T47D (cell line): ENCODE measurements around the gene MYL7.

Experiments
- DNase-seq, 2 experiments: peaks; one replicate each; pipeline versions ENCODE4 v3.0.0 to v3.0.0-alpha.2; 2011 to 2012; ENCODE audit warnings: low read depth in 1 of 2, low spot score in 1 of 2
- JUND ChIP-seq: IDR thresholded peaks from 2 replicates; pipeline ENCODE4 v1.6.1; 2012; ENCODE audit warnings: low read depth
- in situ Hi-C: cut with HindIII; loops from 2 replicates; pipeline ENCODE4 v1.10.0; 2016; ENCODE audit warnings: low sequenced_read_pairs, low pct_unique_long_range_greater_than_20kb

MYL7 gene

DNA sequence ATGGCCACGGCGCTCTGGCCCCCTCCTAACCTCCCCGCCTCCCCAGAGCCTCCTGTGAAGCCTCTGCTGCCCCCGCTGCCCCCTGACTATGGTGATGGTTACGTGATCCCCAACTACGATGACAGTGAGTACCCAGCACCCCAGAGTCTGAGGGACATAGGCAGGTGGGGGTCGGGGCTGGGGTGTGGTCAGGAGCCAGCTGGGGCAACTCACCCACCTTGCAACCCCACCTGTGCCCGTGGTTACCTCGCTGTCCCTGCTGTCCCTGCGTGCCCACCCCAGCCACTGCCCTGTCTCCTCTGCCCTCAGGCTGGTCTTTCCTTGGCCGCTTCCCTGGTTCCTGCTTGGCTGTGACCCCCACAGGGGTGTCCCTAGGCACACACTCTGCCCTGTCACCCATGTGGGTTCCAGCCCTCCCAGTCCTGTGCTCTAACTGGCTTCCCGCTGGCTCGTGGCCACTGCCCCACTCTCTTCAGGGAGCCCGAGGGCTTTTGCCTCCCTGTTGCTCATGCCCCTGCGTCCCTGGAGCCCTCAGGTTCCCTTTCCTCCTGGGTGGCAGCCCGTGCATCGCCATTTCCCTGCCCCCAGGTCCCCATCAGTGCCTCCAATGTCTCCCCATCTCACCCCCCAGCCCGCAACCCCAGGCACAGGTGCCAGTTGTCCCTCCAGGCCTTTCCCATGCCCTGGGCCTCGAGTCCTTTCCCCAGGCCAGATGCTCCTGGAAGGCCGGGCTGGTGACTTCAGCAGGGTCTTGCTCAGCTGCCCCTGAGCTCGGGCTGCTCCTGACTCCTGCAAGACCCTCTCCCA, 33.0 kb downstream of the MYL7 start:
- in situ Hi-C loops = no loop called here
- TF ChIP-seq JUND = no peak
- no peak for DNase-seq

- in situ Hi-C loops = no loop called here
- DNase-seq = no peak
- TF ChIP-seq JUND = no peak
Measured at GRCh38 chr7:44107116-44107960, 33.8 kb downstream of the MYL7 start.

GRCh38 chr7:44106311-44107065, 34.6 kb downstream of the MYL7 start:
- in situ Hi-C loops = no loop called here
- TF ChIP-seq JUND = no peak
- DNase-seq = no peak

- in situ Hi-C loops = no loop called here
- no peak for TF ChIP-seq JUND
- DNase-seq = no peak
Measured at GRCh38 chr7:44105832-44106231, 35.3 kb downstream of the MYL7 start.

- in situ Hi-C loops = no loop called here
- DNase-seq = no peak
- no peak for TF ChIP-seq JUND
Measured at GRCh38 chr7:44104860-44105771, 36.0 kb downstream of the MYL7 start.

GRCh38 chr7:44103923-44104859, 36.9 kb downstream of the MYL7 start, which contains the start of gene AEBP1:
Gene AEBP1 (plus strand): TSS chr7:44104345. CDS start chr7:44104666, 321 bp downstream.
- no peak for TF ChIP-seq JUND
- DNase-seq = no peak
- in situ Hi-C loops = no loop called here

- in situ Hi-C loops = no loop called here
Measured at GRCh38 chr7:44103566-44103922, 37.6 kb downstream of the MYL7 start.

DNA sequence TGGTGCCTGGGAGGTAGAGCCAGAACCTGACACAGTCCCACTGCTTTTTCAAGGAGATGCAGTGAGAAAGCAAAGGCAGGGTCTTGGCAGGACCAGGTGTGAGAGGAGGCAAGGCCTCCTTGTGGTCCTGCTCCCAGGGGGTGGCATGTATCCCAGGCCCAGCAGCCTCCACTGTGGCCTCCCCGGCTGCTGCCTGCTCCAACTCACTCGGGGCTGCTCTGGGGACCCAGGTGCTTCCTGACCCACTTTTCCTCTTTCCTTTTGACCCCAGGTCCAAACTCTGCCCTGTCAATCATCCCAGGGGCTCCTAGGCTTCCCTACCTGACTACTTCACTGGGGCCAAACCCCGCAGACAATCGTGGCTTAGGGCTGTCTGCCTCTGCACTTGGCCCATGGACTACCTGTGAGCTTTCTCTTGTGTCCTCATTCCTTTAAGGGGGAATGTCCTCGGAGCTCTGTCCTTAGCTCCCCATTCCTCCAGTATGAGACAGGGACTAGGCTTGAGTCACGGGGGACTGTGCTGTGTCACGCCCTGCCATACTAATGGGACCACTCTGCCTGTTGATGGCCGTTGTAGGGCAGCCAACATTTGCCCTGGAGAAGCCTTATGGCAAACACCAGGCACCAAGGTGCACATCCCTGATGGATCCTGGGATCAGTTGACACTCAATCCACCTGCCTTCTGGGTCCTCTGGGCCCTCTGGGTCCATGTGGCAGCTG, 38.1 kb downstream of the MYL7 start:
- no peak for TF ChIP-seq JUND
- DNase-seq = no peak
- in situ Hi-C loops = no loop called here

More at GRCh38 chr7:44103566-44103922, 37.6 kb downstream of the MYL7 start:
- TF ChIP-seq JUND = no peak
- DNase-seq = no peak

GRCh38 chr7:44101966-44102845, 38.9 kb downstream of the MYL7 start:
- no peak for TF ChIP-seq JUND
- in situ Hi-C loops = no loop called here
- no peak for DNase-seq
